ENCODE measurements around the gene CMPK1.

The CMPK1 gene

DNA sequence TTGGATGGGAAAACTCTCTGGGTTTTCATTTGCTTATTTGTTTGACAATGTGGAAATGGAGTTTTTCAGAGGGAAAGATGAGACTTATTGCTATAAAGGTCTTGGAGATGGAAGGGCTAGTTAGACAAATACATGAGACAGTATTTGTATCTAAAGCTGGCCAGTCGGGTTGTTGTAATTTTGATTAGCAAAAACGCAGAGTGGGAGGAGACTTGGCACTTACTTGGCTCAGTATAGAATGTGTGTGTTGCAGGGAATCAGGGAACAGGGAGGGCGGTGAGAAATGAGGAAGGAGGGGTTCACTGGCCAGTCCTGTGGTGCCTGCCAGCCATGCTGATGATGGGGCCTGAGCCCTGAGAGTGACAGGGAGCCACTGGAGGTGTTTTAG is 76.5 kb downstream of the CMPK1 start:
- H3K4me3 ChIP-seq (ENCODE audit: low read depth, low read length) = no peak overlapping the region
- H3K27me3 ChIP-seq = peaks cover 3% of the 10 kb centered on the region

DNA sequence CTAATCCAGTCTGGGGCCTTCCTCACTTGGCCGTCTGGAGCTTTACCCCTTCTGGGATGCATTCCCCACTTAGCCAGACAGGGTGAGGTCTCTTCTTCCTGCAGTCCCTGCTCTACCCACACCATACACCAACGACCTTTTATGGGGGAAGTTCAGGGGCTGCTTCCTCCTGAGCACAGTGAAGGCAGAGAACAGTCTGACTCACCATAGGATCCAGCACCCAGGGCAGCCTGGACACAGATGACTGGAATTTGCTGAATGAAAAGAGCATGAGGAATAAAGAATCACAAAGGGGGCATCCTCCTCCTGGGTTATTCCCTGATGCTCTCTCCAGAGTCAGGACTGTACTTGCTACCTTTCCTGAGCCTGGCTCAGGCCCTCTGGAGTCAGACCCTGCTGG is 77.8 kb downstream of the CMPK1 start:
- H3K27me3 ChIP-seq = peaks cover 14% of the 10 kb centered on the region
- no peak for DNase-seq
- TF ChIP-seq, protein P1, sequence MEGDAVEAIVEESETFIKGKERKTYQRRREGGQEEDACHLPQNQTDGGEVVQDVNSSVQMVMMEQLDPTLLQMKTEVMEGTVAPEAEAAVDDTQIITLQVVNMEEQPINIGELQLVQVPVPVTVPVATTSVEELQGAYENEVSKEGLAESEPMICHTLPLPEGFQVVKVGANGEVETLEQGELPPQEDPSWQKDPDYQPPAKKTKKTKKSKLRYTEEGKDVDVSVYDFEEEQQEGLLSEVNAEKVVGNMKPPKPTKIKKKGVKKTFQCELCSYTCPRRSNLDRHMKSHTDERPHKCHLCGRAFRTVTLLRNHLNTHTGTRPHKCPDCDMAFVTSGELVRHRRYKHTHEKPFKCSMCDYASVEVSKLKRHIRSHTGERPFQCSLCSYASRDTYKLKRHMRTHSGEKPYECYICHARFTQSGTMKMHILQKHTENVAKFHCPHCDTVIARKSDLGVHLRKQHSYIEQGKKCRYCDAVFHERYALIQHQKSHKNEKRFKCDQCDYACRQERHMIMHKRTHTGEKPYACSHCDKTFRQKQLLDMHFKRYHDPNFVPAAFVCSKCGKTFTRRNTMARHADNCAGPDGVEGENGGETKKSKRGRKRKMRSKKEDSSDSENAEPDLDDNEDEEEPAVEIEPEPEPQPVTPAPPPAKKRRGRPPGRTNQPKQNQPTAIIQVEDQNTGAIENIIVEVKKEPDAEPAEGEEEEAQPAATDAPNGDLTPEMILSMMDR (IDR thresholded peaks at IDR 0.05; ENCODE audit: low read depth, low read length) = no peak
- no peaks in the 10 kb centered on the region for H3K4me1 ChIP-seq
- no peaks in the 10 kb centered on the region for H3K36me3 ChIP-seq
- no peak overlapping the region for H3K4me3 ChIP-seq (ENCODE audit: low read depth, low read length)
- no peaks in the 10 kb centered on the region for H3K9me3 ChIP-seq

More for the DNA sequence above, 76.5 kb downstream of the CMPK1 start:
- no peak for DNase-seq
- no peaks in the 10 kb centered on the region for H3K9me3 ChIP-seq
- TF ChIP-seq, protein P1 (IDR thresholded peaks at IDR 0.05; ENCODE audit: low read depth, low read length) = no peak
- no peaks in the 10 kb centered on the region for H3K36me3 ChIP-seq
- H3K4me1 ChIP-seq = no peaks in the 10 kb centered on the region

GRCh38 chr1:47412437-47412836 is 78.8 kb downstream of the CMPK1 start:
- H3K4me3 ChIP-seq (ENCODE audit: low read depth, low read length) = no peak overlapping the region
- TF ChIP-seq, protein P1 (IDR thresholded peaks at IDR 0.05; ENCODE audit: low read depth, low read length) = no peak
- H3K36me3 ChIP-seq = no peaks in the 10 kb centered on the region
- no peaks in the 10 kb centered on the region for H3K9me3 ChIP-seq
- peaks cover 24% of the 10 kb centered on the region for H3K27me3 ChIP-seq
- DNase-seq = no peak
- no peaks in the 10 kb centered on the region for H3K4me1 ChIP-seq

DNA sequence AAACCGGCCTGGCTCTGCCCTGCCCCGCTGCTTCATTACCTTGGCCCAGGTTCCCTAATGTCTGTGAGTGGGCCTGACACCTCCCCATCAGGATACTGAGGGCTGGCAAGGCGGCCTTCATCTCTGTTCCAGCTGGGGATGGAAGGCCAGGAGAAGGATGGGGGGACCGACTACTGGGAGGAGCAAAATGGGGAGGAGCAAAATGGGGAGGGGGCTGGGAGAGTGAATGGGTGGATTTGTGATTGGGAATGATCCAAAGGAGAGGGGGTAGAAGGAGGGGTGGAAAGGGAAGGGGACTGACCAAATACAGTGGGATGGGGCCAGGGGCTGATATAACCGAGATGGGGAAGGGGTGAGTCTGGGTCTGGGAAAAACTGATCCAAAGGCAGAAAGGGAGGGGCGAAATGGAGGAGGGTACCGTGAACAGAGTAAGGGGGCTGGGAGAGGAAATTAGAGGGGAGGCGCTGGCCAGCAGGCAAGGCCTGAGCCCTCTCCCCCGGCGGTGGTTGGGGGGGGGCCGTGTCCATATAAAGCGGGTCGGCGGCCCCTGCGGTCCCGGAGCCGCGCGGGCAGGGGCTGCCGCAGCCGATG is 82.2 kb downstream of the CMPK1 start, which contains the start of gene FOXE3:
Gene FOXE3, plus strand, starts transcription at position 558 of the 591 bp plus-strand sequence. Its CDS starts 31 bp downstream, at position 589.
- DNase-seq = no peak

GRCh38 chr1:47416319-47417169 is 83.0 kb downstream of the CMPK1 start:
- Histone ChIP-seq H3K4me1 (no peaks in the 10 kb centered on the region), H3K27me3 (peaks cover 59% of the 10 kb centered on the region), H3K36me3 (no peaks in the 10 kb centered on the region), H3K9me3 (no peaks in the 10 kb centered on the region), H3K4me3 (ENCODE audit: low read depth, low read length) (no peak overlapping the region)
- TF ChIP-seq, protein P1 (IDR thresholded peaks at IDR 0.05; ENCODE audit: low read depth, low read length) = no peak
- no peak for DNase-seq

More for the DNA sequence above, 82.2 kb downstream of the CMPK1 start, which contains the start of gene FOXE3:
- peaks cover 52% of the 10 kb centered on the region for H3K27me3 ChIP-seq
- H3K4me3 ChIP-seq (ENCODE audit: low read depth, low read length) = no peak within 1 kb of the TSS
- H3K9me3 ChIP-seq = no peaks in the 10 kb centered on the region
- H3K36me3 ChIP-seq = no peaks in the 10 kb centered on the region
- TF ChIP-seq, protein P1 (IDR thresholded peaks at IDR 0.05; ENCODE audit: low read depth, low read length) = no peak
- H3K4me1 ChIP-seq = no peaks in the 10 kb centered on the region
